Cortex of kidney (tissue), 1 donor: ENCODE results near the gene PTPRF.
"Not testable (repeated sequence)": the region's sequence is repeated elsewhere in the genome, so short reads cannot be mapped to it uniquely, and the experiment has no call there.

Experiments
- DNase-seq: peaks from one replicate; lab custom pipeline; 2025; lab: John Stamatoyannopoulos, UW

Gene PTPRF

GRCh38 chr1:43634721-43635120, 104.0 kb downstream of the PTPRF start:
- no peak for DNase-seq

DNA sequence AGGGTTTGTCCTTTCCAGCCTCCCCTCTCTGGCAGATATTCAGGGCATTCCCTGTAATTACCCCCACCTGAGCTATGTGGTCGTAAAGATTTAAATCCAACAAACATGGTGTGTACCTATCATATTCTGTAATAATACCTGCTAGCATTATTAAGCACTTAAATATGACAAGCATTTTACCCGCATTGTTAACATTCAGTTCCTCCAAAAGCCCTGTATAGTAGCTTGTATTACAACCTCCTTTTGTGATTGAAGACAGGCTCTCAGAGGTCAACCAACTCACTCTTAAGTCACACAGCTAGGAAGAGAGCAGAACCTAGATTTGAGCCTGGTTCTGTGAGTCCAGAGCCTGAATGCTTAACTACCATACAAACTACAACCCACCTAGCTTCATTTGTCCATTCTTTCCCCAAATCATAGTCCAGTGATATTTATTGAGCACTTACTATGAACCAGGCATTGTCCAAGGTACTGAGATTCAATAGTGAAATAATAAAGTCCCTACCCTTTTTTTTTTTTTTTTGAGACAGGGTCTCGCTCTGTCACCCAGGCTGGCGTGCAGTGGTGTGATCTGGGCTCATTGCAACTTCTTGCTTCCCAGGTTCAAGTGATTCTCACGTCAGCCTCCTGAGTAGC, 105.4 kb downstream of the PTPRF start:
- DNase-seq, result no peak

GRCh38 chr1:43637267-43637666, 106.6 kb downstream of the PTPRF start:
- no peak for DNase-seq

DNA sequence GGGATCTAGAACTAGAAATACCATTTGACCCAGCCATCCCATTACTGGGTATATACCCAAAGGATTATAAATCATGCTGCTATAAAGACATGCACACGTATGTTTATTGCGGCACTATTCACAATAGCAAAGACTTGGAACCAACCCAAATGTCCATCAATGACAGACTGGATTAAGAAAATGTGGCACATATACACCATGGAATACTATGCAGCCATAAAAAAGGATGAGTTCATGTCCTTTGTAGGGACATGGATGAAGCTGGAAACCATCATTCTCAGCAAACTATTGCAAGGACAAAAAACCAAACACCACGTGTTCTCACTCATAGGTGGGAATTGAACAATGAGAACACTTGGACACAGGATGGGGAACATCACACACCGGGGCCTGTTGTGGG, 107.7 kb downstream of the PTPRF start:
- DNase-seq, result not testable (repeated sequence)

DNA sequence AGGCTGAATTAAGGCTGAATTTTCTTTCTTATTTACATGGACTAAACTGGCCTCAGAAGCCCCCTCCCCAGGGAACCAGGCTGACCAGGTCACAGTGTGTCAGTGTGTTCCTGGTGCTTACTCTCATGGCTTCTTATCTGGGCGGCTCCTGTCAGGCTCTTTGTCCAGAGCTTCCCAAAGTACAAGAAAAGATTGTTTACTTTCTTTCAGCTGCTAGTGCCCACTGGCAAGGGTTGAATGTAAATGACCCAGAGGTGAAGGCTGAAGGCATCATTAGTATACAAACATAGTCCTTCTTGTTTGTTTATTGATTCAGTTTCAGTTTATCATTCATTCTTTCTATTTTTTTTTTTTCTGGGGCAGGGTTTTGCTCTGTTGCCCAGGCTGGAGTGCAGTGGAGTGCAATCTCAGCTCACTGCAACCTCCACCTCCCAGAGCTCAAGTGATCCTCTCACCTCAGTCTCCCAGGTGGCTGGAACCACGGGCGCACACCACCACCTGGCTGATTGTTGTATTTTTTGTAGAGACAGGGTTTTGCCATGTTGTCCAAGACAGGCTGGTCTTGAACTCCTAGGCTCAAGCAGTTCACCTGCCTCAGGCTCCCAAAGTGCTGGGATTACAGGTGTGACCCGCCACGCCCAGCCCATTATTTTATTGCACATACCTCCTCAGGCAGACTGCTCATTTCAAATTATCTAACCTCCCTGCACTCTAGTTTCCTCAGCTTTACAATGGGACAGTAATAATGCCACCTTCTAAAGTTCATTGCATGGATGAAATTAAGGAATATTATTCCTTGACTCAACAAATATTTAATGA, 109.5 kb downstream of the PTPRF start:
- no peak for DNase-seq

- no peak for DNase-seq
Observed at GRCh38 chr1:43644558-43644957, 113.9 kb downstream of the PTPRF start.

GRCh38 chr1:43645461-43645860, 114.8 kb downstream of the PTPRF start:
- DNase-seq, result no peak

GRCh38 chr1:43647331-43647730, 116.6 kb downstream of the PTPRF start:
- not testable (repeated sequence) for DNase-seq

GRCh38 chr1:43648221-43648847, 117.7 kb downstream of the PTPRF start:
- DNase-seq, result no peak

- DNase-seq, result no peak
Observed at GRCh38 chr1:43648876-43649477, 118.3 kb downstream of the PTPRF start.

- DNase-seq, result no peak
Observed at GRCh38 chr1:43650310-43651085, 119.8 kb downstream of the PTPRF start.

DNA sequence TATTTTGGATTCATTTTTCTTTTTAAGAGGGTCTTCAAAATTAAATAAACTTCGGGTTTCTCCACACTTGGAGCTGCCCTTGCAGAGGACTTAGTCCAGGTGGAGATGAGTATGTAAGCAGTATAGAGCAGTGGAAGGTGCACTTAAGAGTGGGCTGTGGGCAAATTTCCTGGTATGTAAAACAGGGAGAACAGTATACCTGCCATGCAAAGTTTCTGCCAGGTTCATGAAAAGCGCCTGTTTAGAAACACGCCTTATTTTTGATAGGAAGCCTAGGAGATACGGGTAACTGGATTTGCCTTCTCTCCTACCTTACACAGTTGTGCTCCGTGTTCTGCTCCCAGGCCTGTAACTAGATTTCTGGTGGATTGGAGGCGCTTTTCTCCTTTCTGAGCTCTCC, 120.5 kb downstream of the PTPRF start:
- no peak for DNase-seq

GRCh38 chr1:43651902-43652301, 121.2 kb downstream of the PTPRF start:
- no peak for DNase-seq

DNA sequence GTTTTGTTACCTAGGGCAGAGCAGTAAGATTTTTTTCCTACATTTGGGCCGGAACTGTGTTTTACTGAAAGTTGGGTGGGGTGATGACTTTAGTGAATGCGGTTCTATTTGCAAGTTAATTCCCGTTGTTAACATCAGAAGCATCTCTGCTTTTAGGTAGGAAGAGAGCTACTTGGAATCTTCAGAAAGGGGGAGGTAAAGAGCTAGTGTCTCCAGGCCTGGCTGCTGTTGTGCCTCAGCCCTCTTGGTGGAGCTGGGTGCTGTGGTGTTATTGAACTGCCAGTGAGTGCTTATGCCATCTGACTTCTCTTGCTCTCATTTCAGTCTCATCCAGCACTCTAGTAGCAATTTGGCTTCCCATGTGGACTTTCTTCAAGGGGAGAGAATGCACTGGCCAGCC, 122.7 kb downstream of the PTPRF start:
- no peak for DNase-seq

DNA sequence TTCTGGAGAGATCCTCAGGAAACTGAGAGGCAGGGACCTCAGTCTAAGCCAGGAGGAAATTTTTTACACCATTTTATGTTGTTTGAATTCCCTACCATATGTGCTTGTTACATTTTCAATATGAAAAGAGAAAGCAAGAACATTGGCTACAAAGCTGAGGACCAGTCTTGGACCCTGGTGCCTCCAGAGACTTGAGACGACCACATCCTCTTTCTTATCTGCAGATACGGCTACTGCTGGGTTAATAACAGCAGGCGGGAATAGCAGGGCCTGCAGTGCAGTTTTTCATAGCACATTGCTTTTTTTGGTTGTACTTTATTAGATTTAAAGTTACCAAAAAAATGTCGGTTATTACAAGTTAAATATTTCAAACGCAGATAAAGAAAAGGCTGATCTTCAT, 123.2 kb downstream of the PTPRF start:
- no peak for DNase-seq

GRCh38 chr1:43655953-43656352, 125.3 kb downstream of the PTPRF start:
- no peak for DNase-seq

DNA sequence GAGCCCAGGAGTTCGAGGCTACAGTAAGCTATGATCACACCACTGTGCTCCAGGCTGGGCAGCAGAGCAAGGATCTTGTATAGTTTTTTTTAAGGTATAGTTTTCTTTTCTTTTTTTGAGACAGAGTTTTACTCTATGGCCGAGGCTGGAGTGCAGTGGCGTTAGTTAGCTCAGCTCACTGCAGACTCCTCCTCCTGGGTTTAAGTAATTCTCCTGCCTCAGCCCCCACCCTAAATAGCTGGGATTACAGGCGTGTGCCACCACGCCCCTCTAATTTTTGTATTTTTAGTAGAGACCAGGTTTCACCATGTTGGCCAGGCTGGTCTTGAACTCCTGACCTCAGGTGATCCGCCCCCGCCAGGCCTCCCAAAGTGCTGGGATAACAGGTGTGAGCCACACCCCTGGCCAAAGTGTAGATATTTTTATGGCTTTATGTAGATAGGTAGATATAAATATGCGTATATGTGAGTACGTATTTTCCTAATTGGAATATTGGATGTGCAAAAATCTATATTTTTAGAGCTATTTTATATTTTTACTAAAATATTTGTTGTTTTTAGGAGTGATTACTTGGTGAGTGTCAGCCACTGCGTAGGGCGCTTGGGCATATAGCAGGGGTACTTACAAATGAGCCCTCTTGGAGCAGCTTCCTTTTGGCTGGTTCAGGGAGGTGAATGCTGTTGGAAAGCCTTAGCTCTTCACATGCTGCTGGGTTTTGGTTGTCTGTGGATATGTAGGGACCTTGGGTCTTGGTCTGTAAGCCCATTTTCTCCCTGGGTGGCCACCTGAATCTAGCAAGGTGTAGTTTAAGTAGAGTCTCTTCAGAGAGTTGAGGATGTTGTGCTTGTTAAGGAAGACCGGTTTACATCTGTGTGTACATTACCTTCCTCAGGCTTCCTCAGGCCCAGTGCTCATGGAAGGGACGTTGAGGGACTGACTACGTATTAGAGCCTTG, 128.8 kb downstream of the PTPRF start:
- DNase-seq, result no peak

DNA sequence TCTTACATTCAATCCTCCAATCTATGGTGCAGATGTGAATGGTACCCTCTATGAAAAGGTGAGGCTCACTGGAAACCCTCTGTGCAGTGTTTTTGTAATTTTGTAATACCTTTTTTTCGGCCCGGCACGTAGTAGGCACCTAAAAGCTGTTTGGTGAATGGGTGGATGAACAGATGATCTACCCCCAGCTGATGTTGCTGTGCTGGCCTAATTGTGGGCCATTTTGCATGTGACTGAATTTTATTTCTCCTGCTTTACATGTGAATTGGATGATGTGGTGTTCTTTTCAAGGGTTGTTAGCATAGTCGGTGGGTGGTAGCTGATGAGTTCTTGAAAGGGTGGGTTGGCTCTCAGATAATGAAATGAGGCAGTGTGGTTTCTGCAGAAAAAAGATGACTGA, 129.7 kb downstream of the PTPRF start:
- DNase-seq, result no peak

DNA sequence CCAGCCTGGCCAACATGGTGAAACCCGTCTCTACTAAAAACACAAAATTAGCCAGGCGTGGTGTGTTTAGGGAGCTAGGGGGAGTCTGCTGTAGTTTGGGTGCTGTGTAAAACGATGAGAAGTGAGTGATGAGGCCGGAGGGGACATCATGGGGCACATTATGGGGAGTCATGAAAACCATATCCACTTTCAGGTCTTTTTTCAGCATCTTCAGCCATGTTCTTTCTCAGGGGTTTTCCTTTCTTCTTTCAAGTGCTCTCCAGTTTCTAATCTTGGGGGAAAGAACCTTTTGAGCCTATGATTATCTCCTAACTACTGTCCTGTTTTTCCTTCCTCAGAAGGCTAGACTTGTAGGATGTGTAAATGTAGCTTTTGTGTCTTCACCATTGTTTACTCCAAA, 133.7 kb downstream of the PTPRF start:
- no peak for DNase-seq

- no peak for DNase-seq
Observed at GRCh38 chr1:43666608-43667007, 135.9 kb downstream of the PTPRF start.

GRCh38 chr1:43668956-43669355, 138.3 kb downstream of the PTPRF start:
- no peak for DNase-seq
